IPS-18c (cell line): ENCODE measurements around the gene GRIN1.
A peak's percentile ranks its signal among the peaks of the same experiment; 100 is the strongest.

Experiments used
- H3K4me3 ChIP-seq: 2 replicates; pipeline ENCODE4 v1.7.0; 2013; ENCODE audit warnings: low read depth, mild to moderate bottlenecking, low read length, moderate library complexity; ENCODE audit not compliant: insufficient read depth
- H3K9me3 ChIP-seq: one replicate; pipeline ENCODE4 v1.6.1; 2013; ENCODE audit warnings: mild to moderate bottlenecking, low read length, moderate library complexity; ENCODE audit not compliant: control insufficient read depth, insufficient read depth

The GRIN1 gene

GRCh38 chr9:137138722-137139467 is at the start of gene GRIN1:
Gene GRIN1 (plus strand): TSS chr9:137139154. CDS start chr9:137139487, 333 bp downstream.
- H3K4me3 ChIP-seq: peak within 1 kb of the TSS; percentile 24; the same call in 1 of the 2 replicates
- H3K9me3 ChIP-seq: peaks cover 5% of the 10 kb centered on the region

- Histone ChIP-seq H3K4me3 (no peak overlapping the region), H3K9me3 (peaks cover 3% of the 10 kb centered on the region)
Measured at GRCh38 chr9:137089232-137089947, 49.6 kb upstream of the GRIN1 start.

- no peak overlapping the region for H3K4me3 ChIP-seq
- peaks cover 2% of the 10 kb centered on the region for H3K9me3 ChIP-seq
Measured at GRCh38 chr9:137095664-137096517, 43.1 kb upstream of the GRIN1 start.

- Histone ChIP-seq H3K4me3 (no peak overlapping the region), H3K9me3 (peaks cover 2% of the 10 kb centered on the region)
Measured at GRCh38 chr9:137096785-137097546, 42.0 kb upstream of the GRIN1 start.

GRCh38 chr9:137097761-137098462 is 41.0 kb upstream of the GRIN1 start:
- H3K9me3 ChIP-seq: peaks cover 8% of the 10 kb centered on the region
- H3K4me3 ChIP-seq: no peak overlapping the region

- Histone ChIP-seq H3K9me3 (peaks cover 9% of the 10 kb centered on the region), H3K4me3 (no peak overlapping the region)
Measured at GRCh38 chr9:137099231-137099630, 39.7 kb upstream of the GRIN1 start.

- Histone ChIP-seq H3K4me3 (no peak overlapping the region), H3K9me3 (peaks cover 7% of the 10 kb centered on the region)
Measured at GRCh38 chr9:137103206-137103999, 35.6 kb upstream of the GRIN1 start.

GRCh38 chr9:137105814-137106661 is 32.9 kb upstream of the GRIN1 start:
- Histone ChIP-seq H3K4me3 (no peak overlapping the region), H3K9me3 (peaks cover 7% of the 10 kb centered on the region)

GRCh38 chr9:137106662-137107250 is 32.2 kb upstream of the GRIN1 start:
- Histone ChIP-seq H3K4me3 (no peak overlapping the region), H3K9me3 (peaks cover 7% of the 10 kb centered on the region)

GRCh38 chr9:137107312-137107921 is 31.5 kb upstream of the GRIN1 start:
- H3K4me3 ChIP-seq: no peak overlapping the region

GRCh38 chr9:137107982-137108381 is 31.0 kb upstream of the GRIN1 start:
- no peak overlapping the region for H3K4me3 ChIP-seq
- peaks cover under 1% of the 10 kb centered on the region for H3K9me3 ChIP-seq

More at GRCh38 chr9:137107312-137107921, 31.5 kb upstream of the GRIN1 start:
- H3K9me3 ChIP-seq: peaks cover 6% of the 10 kb centered on the region

GRCh38 chr9:137108608-137109249 is 30.2 kb upstream of the GRIN1 start:
- Histone ChIP-seq H3K4me3 (no peak overlapping the region), H3K9me3 (no peaks in the 10 kb centered on the region)

- Histone ChIP-seq H3K4me3 (no peak overlapping the region), H3K9me3 (no peaks in the 10 kb centered on the region)
Measured at GRCh38 chr9:137109250-137110146, 29.5 kb upstream of the GRIN1 start.
